ENCODE measurements around the gene VPS26B. TPM values are rescaled to one million over a fixed set of nuclear protein-coding genes. Genes with fewer than 3 reads are reported as not detected.
"Not testable (repeated sequence)": the region's sequence is repeated elsewhere in the genome, so short reads cannot be mapped to it uniquely, and the experiment has no call there.

Gene VPS26B
- polyA plus RNA-seq, 3 donors, result 48.2 to 62.8 (median 50.7) TPM

- DNase-seq (ENCODE audit: extremely low read depth in 1 of 11, low read depth in 9 of 11, low spot score in 4 of 11), result no peak
These were observed 24.5 kb downstream of the VPS26B start for GRCh38 chr11:134248910-134249480.

DNA sequence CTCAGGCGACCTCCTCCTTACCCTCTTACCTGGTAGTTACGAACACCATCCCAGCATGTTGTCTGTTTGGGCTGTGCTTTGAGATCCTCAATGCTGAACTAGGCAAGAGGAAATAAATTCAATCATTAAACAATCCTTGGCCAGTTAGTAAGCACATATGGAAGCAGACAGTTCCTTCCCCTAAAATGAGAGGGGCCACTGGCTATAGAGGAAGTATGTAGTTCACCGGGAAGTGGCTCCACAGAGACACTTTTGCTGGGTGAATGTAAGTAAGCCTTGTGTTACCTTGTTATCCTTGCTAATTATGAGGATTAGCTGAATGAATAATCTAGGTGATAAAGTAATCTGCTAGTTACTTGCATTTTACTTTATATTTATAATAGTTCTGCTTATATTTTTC is 25.8 kb downstream of the VPS26B start:
- DNase-seq (ENCODE audit: extremely low read depth in 1 of 11, low read depth in 9 of 11, low spot score in 4 of 11), result no peak

GRCh38 chr11:134250675-134251074 is 26.2 kb downstream of the VPS26B start:
- no peak for DNase-seq (ENCODE audit: extremely low read depth in 1 of 11, low read depth in 9 of 11, low spot score in 4 of 11)

DNA sequence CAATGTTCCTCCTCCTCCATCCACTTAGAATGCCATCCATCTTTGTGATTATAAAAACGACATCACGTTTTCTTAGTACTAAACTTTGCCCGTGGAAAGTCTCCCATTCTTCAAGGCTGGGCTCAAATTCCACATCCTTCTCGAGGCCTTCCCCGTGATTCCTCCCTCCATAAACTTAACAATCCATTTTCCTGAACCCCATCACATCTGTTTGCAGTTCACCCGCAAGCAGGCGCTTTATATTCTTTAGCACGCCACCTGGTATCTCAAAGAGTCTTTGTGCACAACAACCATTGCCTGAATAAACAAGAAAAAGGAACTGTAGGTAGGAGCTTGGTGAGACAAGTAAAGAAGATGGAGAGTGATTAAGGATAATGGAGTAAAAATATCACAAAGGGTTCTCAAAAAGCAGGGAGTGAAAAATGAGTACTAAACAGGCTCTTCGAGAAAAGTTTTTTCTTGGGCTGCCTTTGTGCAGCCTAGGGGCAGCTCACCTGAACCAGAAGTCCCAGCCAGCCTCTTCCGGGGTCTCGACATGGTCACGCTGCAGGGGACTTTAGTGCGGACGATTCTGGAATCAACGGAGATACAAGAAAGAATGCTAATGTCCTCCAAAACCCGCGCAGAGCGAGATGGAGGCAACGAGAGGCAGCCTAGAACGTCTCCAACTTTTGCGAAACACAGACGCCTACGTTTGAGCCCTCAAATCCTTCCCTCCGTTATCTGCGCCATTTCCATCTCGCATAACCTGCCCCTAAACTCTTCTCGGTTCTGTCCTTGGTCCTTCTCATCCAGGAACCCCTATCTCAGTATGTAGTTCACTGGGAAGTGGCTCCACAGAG is 28.1 kb downstream of the VPS26B start:
- peak in 1 of 11 donors; percentile 19 for DNase-seq (ENCODE audit: extremely low read depth in 1 of 11, low read depth in 9 of 11, low spot score in 4 of 11)

DNA sequence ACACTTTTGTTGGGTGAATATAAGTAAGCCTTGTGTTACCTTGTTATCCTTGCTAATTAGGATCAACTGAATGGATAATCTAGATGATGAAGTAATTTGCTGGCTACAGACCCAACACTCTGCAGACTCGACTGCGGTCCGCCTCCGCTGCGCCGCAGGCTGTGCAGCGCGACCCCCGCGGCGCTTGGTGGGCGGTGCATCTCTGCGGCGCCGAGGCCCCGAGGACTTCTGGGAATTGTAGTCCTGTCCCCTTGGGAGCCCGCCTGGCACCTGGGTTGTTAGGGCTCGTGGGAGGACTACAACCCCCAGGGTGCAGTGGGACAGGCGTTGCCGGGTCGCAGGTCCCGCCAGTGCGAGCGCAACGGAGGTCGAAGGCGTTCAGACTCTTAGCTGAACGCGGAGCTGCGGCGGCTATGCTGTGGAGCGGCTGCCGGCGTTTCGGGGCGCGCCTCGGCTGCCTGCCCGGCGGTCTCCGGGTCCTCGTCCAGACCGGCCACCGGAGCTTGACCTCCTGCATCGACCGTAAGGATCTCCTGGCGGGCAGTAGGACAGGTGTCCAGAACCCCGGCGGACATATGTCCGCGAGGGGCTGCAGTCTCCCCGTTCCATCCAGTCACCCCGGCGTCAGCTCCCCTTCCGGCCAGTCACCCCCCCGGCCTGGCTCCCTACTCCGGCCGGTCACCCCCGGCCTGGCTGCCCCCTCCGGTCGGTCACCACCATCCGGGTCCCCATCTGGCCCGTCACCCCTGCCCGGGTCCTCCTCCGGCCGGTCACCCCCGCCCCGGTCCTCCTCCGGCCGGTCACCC is 28.9 kb downstream of the VPS26B start, which contains the start of the genes ACAD8 and THYN1:
Gene ACAD8 (plus strand): TSS at position 381 of the 806 bp plus-strand sequence. CDS start 33 bp downstream, at position 414.
Gene THYN1 (minus strand): TSS at position 165 of the 806 bp plus-strand sequence. CDS start 470 bp downstream, outside the sequence.
- peak; percentile 89 to 97 (median 95) for DNase-seq (ENCODE audit: extremely low read depth in 1 of 11, low read depth in 9 of 11, low spot score in 4 of 11)

DNA sequence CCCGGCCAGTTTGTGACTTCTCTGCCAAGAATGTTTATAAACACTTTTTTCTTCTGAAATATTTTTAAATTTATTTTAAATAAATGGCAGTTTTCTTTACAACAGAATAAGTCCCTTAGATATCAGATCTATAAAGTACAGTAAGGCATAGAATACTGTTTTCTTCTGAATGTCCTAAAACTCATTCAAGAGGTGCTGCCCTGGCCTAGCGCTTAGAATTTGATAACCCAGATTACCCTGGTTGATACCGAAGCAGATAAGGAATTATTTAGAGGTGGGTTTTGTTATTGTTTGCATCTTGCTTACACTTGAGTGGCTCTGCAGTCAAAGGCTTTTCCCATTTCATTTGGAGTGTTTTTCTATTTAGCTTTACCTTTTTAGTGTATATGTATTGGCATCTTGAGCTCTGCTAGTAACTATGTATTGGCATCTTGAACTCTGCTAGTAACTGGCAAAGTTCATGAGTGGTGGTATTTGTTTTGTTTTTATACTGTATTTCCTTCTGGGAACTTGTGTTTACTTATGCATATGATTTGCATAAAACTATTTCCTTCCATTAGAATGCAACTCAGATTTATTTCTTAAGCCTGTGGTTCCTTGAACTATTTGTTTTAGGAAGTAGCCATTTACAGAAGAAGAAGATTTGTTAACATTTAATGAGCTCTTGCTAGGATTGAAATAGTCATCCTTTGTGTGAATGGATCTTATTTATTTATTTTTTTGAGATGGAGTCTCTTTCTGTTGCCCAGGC is 30.1 kb downstream of the VPS26B start:
- DNase-seq (ENCODE audit: extremely low read depth in 1 of 11, low read depth in 9 of 11, low spot score in 4 of 11), result no peak

- DNase-seq (ENCODE audit: extremely low read depth in 1 of 11, low read depth in 9 of 11, low spot score in 4 of 11), result not testable (repeated sequence)
These were observed 30.7 kb downstream of the VPS26B start for GRCh38 chr11:134255184-134255561.

- DNase-seq (ENCODE audit: extremely low read depth in 1 of 11, low read depth in 9 of 11, low spot score in 4 of 11), result no peak
These were observed 32.6 kb downstream of the VPS26B start for GRCh38 chr11:134257101-134257500.

- DNase-seq (ENCODE audit: extremely low read depth in 1 of 11, low read depth in 9 of 11, low spot score in 4 of 11), result no peak
These were observed 34.1 kb downstream of the VPS26B start for GRCh38 chr11:134258577-134258976.

- no peak for DNase-seq (ENCODE audit: extremely low read depth in 1 of 11, low read depth in 9 of 11, low spot score in 4 of 11)
These were observed 36.0 kb downstream of the VPS26B start for GRCh38 chr11:134260503-134260902.

GRCh38 chr11:134260983-134261382 is 36.5 kb downstream of the VPS26B start:
- no peak for DNase-seq (ENCODE audit: extremely low read depth in 1 of 11, low read depth in 9 of 11, low spot score in 4 of 11)

GRCh38 chr11:134261626-134262488 is 37.4 kb downstream of the VPS26B start:
- no peak for DNase-seq (ENCODE audit: extremely low read depth in 1 of 11, low read depth in 9 of 11, low spot score in 4 of 11)

- no peak for DNase-seq (ENCODE audit: extremely low read depth in 1 of 11, low read depth in 9 of 11, low spot score in 4 of 11)
These were observed 40.7 kb downstream of the VPS26B start for GRCh38 chr11:134264966-134265764.

GRCh38 chr11:134266440-134266839 is 42.0 kb downstream of the VPS26B start:
- DNase-seq (ENCODE audit: extremely low read depth in 1 of 11, low read depth in 9 of 11, low spot score in 4 of 11), result no peak

DNA sequence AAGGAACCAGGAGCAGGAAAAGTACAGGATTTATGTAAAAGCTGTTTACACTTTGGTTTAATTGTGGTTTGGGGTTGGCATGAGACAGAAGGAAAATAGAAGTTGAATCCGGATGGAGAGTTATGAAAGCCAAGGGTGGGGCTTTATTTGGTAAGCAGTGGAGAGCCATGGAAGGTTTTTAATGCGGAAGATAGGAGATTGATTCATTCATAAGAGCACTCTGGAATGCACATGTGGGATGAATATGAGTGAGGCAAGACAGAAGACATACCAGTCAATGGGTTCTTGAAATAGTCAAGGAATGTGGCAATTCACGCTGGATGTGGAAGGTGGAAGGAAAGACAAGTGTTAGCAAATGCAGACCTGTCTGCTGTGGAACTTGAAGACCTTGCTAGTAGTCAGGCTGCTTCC is 42.4 kb downstream of the VPS26B start:
- no peak for DNase-seq (ENCODE audit: extremely low read depth in 1 of 11, low read depth in 9 of 11, low spot score in 4 of 11)

DNA sequence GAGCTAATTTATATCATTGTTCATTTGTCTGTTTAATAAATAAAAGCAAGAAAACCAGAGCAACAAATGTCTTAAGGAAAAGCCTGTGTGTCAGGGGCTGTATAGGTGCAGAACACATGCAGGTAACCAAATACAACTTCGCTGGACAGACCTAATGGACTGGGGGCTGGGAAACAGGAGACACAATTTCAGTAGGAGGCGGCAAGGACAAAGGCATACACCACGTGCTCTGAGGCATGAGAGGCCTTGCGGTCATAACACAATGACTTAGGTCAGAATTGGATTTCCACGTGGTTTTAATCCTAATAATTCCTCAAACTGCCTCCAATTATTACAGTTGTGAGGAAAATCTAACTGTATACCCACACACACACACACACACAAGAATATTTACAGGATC is 43.0 kb downstream of the VPS26B start:
- no peak for DNase-seq (ENCODE audit: extremely low read depth in 1 of 11, low read depth in 9 of 11, low spot score in 4 of 11)

DNA sequence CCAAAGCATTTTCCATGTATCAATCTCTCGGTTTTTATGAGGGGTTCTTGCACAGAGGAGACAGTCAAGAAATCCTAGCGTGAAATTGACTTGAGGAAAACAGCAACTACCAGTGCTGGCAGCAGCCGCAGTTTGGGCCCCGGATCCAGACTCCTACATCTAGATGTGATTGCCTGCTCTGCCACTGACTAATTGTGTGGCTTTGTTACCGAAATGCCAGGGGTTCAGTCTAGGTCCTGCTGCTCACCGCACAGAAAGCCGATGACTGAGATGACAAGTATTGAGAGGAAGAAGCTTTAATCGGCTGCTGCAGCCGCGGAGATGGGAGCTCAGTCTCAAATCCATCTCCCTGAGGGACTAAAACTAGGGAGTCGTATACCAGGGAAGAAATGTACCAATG is 43.5 kb downstream of the VPS26B start:
- DNase-seq (ENCODE audit: extremely low read depth in 1 of 11, low read depth in 9 of 11, low spot score in 4 of 11), result no peak

Measured in renal cortex interstitium (tissue), 11 donors.